WTC11 (cell line): ENCODE data around the gene ANKRD13D.

Experiments used
- CTCF ChIP-seq: fragments of 200-600 bp; IDR thresholded peaks from 2 replicates; pipeline ENCODE4 v1.8.0; 2022; ENCODE audit warnings: antibody characterized with exemption
- IRF1 ChIP-seq: sonication (generic); formaldehyde crosslinking; IDR thresholded peaks from 2 replicates; pipeline ENCODE4 v1.8.0; 2023; ENCODE audit warnings: missing genetic modification reagents
- JUN ChIP-seq: sonication (generic); formaldehyde crosslinking; IDR thresholded peaks from 2 replicates; pipeline ENCODE4 v1.8.0; 2023; ENCODE audit warnings: mild to moderate bottlenecking, missing genetic modification reagents
- TP53 ChIP-seq: sonication (generic); formaldehyde crosslinking; IDR thresholded peaks from 2 replicates; pipeline ENCODE4 v1.8.1; 2023; ENCODE audit warnings: mild to moderate bottlenecking, missing genetic modification reagents

- TF ChIP-seq JUN (CRISPR knock-in tag) (no peak), IRF1 (CRISPR knock-in tag) (no peak), TP53 (CRISPR knock-in tag) (no peak), CTCF (no peak)
Measured at GRCh38 chr11:67255353-67255752, 33.8 kb upstream of the ANKRD13D start.
